HuH-7.5 (cell line): Measurements from ENCODE around the gene ADAD1.
"Not testable (repeated sequence)": the region's sequence is repeated elsewhere in the genome, so short reads cannot be mapped to it uniquely, and the experiment has no call there.

Experiments
- DNase-seq: peaks from one replicate; pipeline ENCODE4 v3.0.0; 2011; ENCODE audit warnings: low spot score

The ADAD1 gene

GRCh38 chr4:122378711-122379110, at the start of gene ADAD1:
TSS of gene ADAD1 (plus strand) at chr4:122379011. CDS start at chr4:122380070, 1,059 bp downstream.
- DNase-seq, result no peak

- DNase-seq, result no peak
These were observed 48.8 kb upstream of the ADAD1 start for GRCh38 chr4:122329876-122330565.

GRCh38 chr4:122331195-122331594, 47.6 kb upstream of the ADAD1 start:
- no peak for DNase-seq

GRCh38 chr4:122334828-122335227, 44.0 kb upstream of the ADAD1 start:
- no peak for DNase-seq

- no peak for DNase-seq
These were observed 36.9 kb upstream of the ADAD1 start for GRCh38 chr4:122341886-122342285.

- DNase-seq, result no peak
These were observed 32.8 kb upstream of the ADAD1 start for GRCh38 chr4:122346036-122346435.

- DNase-seq, result no peak
These were observed 32.3 kb upstream of the ADAD1 start for GRCh38 chr4:122346503-122346902.

- no peak for DNase-seq
These were observed 22.4 kb upstream of the ADAD1 start for GRCh38 chr4:122356317-122356808.

GRCh38 chr4:122360754-122361153, 18.1 kb upstream of the ADAD1 start:
- DNase-seq, result no peak

- DNase-seq, result no peak
These were observed 14.0 kb upstream of the ADAD1 start for GRCh38 chr4:122364700-122365404.

- not testable (repeated sequence) for DNase-seq
These were observed 10.0 kb upstream of the ADAD1 start for GRCh38 chr4:122368786-122369185.

- no peak for DNase-seq
These were observed 1.5 kb upstream of the ADAD1 start for GRCh38 chr4:122377352-122377751.

GRCh38 chr4:122379239-122379638, 428 bp downstream of the ADAD1 start:
- DNase-seq, result no peak

- no peak for DNase-seq
These were observed 4.5 kb downstream of the ADAD1 start for GRCh38 chr4:122383341-122383740.

- no peak for DNase-seq
These were observed 5.4 kb downstream of the ADAD1 start for GRCh38 chr4:122384245-122384644.

- no peak for DNase-seq
These were observed 14.5 kb downstream of the ADAD1 start for GRCh38 chr4:122393276-122393675.

GRCh38 chr4:122403861-122404260, 25.1 kb downstream of the ADAD1 start:
- no peak for DNase-seq

GRCh38 chr4:122412547-122412946, 33.7 kb downstream of the ADAD1 start:
- no peak for DNase-seq

- DNase-seq, result no peak
These were observed 44.4 kb downstream of the ADAD1 start for GRCh38 chr4:122423246-122423645.

- no peak for DNase-seq
These were observed 52.5 kb downstream of the ADAD1 start for GRCh38 chr4:122431351-122431750.

GRCh38 chr4:122434285-122434684, 55.5 kb downstream of the ADAD1 start:
- no peak for DNase-seq

GRCh38 chr4:122450847-122451246, 72.0 kb downstream of the ADAD1 start:
- DNase-seq, result no peak

GRCh38 chr4:122453384-122453995, 74.7 kb downstream of the ADAD1 start:
- DNase-seq, result no peak
